ENCODE measurements around the gene TRIM66.

DNA sequence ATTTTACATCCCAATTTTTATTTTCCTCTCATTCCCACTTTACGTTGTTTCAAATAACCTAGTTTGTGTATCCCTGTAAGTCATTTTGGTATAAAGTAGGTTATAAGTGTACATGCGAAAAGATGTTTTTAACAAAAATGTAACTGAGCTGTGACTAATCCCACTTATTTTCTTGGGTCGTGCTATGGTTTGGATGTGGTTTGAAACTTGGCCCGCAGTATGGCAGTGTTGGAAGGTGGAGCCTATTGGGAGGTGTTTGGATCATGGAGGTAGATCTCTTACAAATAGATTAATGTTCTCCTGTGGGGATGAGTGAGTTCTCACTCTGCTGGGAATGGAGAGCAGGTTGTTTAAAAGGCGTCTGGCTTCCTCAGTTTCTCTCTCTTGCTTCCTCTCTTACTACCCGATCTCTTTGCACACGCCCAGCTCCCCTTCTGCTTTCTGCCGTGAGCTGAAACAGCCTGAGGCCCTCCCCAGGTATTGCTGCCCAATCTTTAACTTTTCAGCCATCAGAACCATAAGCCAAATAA is 7.3 kb upstream of the TRIM66 start:
- TF ChIP-seq, protein P1, sequence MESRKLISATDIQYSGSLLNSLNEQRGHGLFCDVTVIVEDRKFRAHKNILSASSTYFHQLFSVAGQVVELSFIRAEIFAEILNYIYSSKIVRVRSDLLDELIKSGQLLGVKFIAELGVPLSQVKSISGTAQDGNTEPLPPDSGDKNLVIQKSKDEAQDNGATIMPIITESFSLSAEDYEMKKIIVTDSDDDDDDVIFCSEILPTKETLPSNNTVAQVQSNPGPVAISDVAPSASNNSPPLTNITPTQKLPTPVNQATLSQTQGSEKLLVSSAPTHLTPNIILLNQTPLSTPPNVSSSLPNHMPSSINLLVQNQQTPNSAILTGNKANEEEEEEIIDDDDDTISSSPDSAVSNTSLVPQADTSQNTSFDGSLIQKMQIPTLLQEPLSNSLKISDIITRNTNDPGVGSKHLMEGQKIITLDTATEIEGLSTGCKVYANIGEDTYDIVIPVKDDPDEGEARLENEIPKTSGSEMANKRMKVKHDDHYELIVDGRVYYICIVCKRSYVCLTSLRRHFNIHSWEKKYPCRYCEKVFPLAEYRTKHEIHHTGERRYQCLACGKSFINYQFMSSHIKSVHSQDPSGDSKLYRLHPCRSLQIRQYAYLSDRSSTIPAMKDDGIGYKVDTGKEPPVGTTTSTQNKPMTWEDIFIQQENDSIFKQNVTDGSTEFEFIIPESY (IDR thresholded peaks at IDR 0.05) = no peak
- TF ChIP-seq, protein P2, sequence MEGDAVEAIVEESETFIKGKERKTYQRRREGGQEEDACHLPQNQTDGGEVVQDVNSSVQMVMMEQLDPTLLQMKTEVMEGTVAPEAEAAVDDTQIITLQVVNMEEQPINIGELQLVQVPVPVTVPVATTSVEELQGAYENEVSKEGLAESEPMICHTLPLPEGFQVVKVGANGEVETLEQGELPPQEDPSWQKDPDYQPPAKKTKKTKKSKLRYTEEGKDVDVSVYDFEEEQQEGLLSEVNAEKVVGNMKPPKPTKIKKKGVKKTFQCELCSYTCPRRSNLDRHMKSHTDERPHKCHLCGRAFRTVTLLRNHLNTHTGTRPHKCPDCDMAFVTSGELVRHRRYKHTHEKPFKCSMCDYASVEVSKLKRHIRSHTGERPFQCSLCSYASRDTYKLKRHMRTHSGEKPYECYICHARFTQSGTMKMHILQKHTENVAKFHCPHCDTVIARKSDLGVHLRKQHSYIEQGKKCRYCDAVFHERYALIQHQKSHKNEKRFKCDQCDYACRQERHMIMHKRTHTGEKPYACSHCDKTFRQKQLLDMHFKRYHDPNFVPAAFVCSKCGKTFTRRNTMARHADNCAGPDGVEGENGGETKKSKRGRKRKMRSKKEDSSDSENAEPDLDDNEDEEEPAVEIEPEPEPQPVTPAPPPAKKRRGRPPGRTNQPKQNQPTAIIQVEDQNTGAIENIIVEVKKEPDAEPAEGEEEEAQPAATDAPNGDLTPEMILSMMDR (IDR thresholded peaks at IDR 0.05; ENCODE audit: low read depth, low read length, missing input control) = no peak
- TF ChIP-seq JUND (IDR thresholded peaks at IDR 0.05) = no peak
- no peak for TF ChIP-seq EGR1 (IDR thresholded peaks at IDR 0.05; ENCODE audit: low read depth in 2 of 2)
- no peak for TF ChIP-seq YY1 (IDR thresholded peaks at IDR 0.05)
- TF ChIP-seq TAF1 (conservative IDR thresholded peaks at IDR 0.05) = no peak
- no peak for TF ChIP-seq RAD21 (IDR thresholded peaks at IDR 0.05)
- TF ChIP-seq, protein P3, sequence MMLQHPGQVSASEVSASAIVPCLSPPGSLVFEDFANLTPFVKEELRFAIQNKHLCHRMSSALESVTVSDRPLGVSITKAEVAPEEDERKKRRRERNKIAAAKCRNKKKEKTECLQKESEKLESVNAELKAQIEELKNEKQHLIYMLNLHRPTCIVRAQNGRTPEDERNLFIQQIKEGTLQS (IDR thresholded peaks at IDR 0.05) = no peak
- no peak for TF ChIP-seq SP1 (IDR thresholded peaks at IDR 0.05)
- no peak for TF ChIP-seq HNF4A (conservative IDR thresholded peaks at IDR 0.05)
- TF ChIP-seq, protein P4, sequence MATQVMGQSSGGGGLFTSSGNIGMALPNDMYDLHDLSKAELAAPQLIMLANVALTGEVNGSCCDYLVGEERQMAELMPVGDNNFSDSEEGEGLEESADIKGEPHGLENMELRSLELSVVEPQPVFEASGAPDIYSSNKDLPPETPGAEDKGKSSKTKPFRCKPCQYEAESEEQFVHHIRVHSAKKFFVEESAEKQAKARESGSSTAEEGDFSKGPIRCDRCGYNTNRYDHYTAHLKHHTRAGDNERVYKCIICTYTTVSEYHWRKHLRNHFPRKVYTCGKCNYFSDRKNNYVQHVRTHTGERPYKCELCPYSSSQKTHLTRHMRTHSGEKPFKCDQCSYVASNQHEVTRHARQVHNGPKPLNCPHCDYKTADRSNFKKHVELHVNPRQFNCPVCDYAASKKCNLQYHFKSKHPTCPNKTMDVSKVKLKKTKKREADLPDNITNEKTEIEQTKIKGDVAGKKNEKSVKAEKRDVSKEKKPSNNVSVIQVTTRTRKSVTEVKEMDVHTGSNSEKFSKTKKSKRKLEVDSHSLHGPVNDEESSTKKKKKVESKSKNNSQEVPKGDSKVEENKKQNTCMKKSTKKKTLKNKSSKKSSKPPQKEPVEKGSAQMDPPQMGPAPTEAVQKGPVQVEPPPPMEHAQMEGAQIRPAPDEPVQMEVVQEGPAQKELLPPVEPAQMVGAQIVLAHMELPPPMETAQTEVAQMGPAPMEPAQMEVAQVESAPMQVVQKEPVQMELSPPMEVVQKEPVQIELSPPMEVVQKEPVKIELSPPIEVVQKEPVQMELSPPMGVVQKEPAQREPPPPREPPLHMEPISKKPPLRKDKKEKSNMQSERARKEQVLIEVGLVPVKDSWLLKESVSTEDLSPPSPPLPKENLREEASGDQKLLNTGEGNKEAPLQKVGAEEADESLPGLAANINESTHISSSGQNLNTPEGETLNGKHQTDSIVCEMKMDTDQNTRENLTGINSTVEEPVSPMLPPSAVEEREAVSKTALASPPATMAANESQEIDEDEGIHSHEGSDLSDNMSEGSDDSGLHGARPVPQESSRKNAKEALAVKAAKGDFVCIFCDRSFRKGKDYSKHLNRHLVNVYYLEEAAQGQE (IDR thresholded peaks at IDR 0.05) = no peak
- no peak for TF ChIP-seq RXRA (IDR thresholded peaks at IDR 0.05)
- TF ChIP-seq GABPA (IDR thresholded peaks at IDR 0.05 in 1 of 2, conservative IDR thresholded peaks at IDR 0.05 in 1 of 2) = no peak
- TF ChIP-seq, protein P5, sequence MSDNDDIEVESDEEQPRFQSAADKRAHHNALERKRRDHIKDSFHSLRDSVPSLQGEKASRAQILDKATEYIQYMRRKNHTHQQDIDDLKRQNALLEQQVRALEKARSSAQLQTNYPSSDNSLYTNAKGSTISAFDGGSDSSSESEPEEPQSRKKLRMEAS (IDR thresholded peaks at IDR 0.05) = no peak

Measured in liver (tissue), 3 donors.